Smooth muscle cell (in vitro differentiated cells): ENCODE data around the gene ITPR2. TPM values are rescaled to one million over a fixed set of nuclear protein-coding genes. Genes with fewer than 3 reads are reported as not detected.

Source experiments
- DNase-seq: peaks from one replicate; lab custom pipeline; 2025; ENCODE audit not compliant: unreplicated experiment; lab: John Stamatoyannopoulos, UW
- H2AFZ ChIP-seq: fragments of 200-600 bp; sonication (generic); 2 replicates; pipeline ENCODE4 v1.6.0; 2016; ENCODE audit warnings: antibody characterized with exemption, low read depth, mild to moderate bottlenecking
- H3F3A ChIP-seq: fragments of 200-600 bp; sonication (generic); 2 replicates; pipeline ENCODE4 v1.6.0; 2017; ENCODE audit warnings: antibody characterized with exemption, low read depth
- H3K27ac ChIP-seq: fragments of 200-600 bp; sonication (generic); 2 replicates; pipeline ENCODE4 v1.5.1; 2016; ENCODE audit warnings: low read depth, mild to moderate bottlenecking
- H3K27me3 ChIP-seq: fragments of 200-600 bp; sonication (generic); 2 replicates; pipeline ENCODE4 v1.6.1; 2016; ENCODE audit warnings: low read depth, mild to moderate bottlenecking
- H3K36me3 ChIP-seq: fragments of 200-600 bp; sonication (generic); 2 replicates; pipeline ENCODE4 v1.5.1; 2016; ENCODE audit warnings: low read depth
- H3K4me1 ChIP-seq: fragments of 200-600 bp; sonication (generic); 2 replicates; pipeline ENCODE4 v1.5.1; 2016; ENCODE audit warnings: low read depth
- H3K4me2 ChIP-seq: fragments of 200-600 bp; sonication (generic); 2 replicates; pipeline ENCODE4 v1.6.0; 2016; ENCODE audit warnings: mild to moderate bottlenecking
- H3K4me3 ChIP-seq: fragments of 200-600 bp; sonication (generic); 2 replicates; pipeline ENCODE4 v1.5.1; 2016; ENCODE audit warnings: mild to moderate bottlenecking
- H3K79me2 ChIP-seq: fragments of 200-600 bp; sonication (generic); 2 replicates; pipeline ENCODE4 v1.6.0; 2016; ENCODE audit warnings: low read depth, mild to moderate bottlenecking
- H3K9ac ChIP-seq: fragments of 200-600 bp; sonication (generic); 2 replicates; pipeline ENCODE4 v1.6.0; 2016; ENCODE audit warnings: low read depth
- H3K9me3 ChIP-seq: fragments of 200-600 bp; sonication (generic); replicated peaks from 2 replicates; pipeline ENCODE4 v1.5.1; 2016; ENCODE audit warnings: low read depth
- H4K20me1 ChIP-seq: fragments of 200-600 bp; sonication (generic); 2 replicates; pipeline ENCODE4 v1.6.0; 2016; ENCODE audit warnings: low read depth
- WGBS: methylation state at CpG from one replicate; pipeline ENCODE4 v1.1.7; 2016; ENCODE audit warnings: low lambda C conversion rate; 5-methylcytosine and 5-hydroxymethylcytosine counted together
- polyA plus RNA-seq: library from polyadenylated mRNA; unstranded; fragments of >200 nt; fragmentation: Nextera tagmentation; extraction: Ambion mirVana; gene quantifications from 2 replicates; pipeline ENCODE4 v1.2.1, GENCODE V29; 2016
- total RNA-seq: library from RNA; depleted of rRNA; stranded (reverse); fragments of >200 nt; gene quantifications from 2 replicates; pipeline ENCODE4 v1.2.3, GENCODE V29; 2014
- TF ChIP-seq, protein P1 (sequence below): fragments of 200-600 bp; sonication (generic); IDR thresholded peaks from 2 replicates; pipeline ENCODE4 v1.5.1; 2017; ENCODE audit warnings: borderline replicate concordance, mild to moderate bottlenecking, antibody characterized with exemption; ENCODE audit not compliant: insufficient read depth, poor library complexity, severe bottlenecking

The ITPR2 gene
- total and polyA plus RNA-seq, 2 experiments from 2014 or later = 6.8 to 17.4 TPM

- Histone ChIP-seq H3K27ac (no peak overlapping the region), H4K20me1 (no peaks in the 10 kb centered on the region), H3K4me3 (no peak overlapping the region), H3K9me3 (no peaks in the 10 kb centered on the region), H3F3A (no peaks in the 10 kb centered on the region), H3K27me3 (no peaks in the 10 kb centered on the region), H3K4me2 (no peak overlapping the region), H2AFZ (no peak overlapping the region), H3K4me1 (no peaks in the 10 kb centered on the region), H3K36me3 (no peaks in the 10 kb centered on the region), H3K9ac (no peak overlapping the region), H3K79me2 (peaks cover 3% of the 10 kb centered on the region)
- TF ChIP-seq, protein P1, sequence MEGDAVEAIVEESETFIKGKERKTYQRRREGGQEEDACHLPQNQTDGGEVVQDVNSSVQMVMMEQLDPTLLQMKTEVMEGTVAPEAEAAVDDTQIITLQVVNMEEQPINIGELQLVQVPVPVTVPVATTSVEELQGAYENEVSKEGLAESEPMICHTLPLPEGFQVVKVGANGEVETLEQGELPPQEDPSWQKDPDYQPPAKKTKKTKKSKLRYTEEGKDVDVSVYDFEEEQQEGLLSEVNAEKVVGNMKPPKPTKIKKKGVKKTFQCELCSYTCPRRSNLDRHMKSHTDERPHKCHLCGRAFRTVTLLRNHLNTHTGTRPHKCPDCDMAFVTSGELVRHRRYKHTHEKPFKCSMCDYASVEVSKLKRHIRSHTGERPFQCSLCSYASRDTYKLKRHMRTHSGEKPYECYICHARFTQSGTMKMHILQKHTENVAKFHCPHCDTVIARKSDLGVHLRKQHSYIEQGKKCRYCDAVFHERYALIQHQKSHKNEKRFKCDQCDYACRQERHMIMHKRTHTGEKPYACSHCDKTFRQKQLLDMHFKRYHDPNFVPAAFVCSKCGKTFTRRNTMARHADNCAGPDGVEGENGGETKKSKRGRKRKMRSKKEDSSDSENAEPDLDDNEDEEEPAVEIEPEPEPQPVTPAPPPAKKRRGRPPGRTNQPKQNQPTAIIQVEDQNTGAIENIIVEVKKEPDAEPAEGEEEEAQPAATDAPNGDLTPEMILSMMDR = no peak
- WGBS = 98% methylated on average over 4 of the region's 4 CpGs
- DNase-seq = no peak
These were observed 65.1 kb downstream of the ITPR2 start for GRCh38 chr12:26767865-26768264.

DNA sequence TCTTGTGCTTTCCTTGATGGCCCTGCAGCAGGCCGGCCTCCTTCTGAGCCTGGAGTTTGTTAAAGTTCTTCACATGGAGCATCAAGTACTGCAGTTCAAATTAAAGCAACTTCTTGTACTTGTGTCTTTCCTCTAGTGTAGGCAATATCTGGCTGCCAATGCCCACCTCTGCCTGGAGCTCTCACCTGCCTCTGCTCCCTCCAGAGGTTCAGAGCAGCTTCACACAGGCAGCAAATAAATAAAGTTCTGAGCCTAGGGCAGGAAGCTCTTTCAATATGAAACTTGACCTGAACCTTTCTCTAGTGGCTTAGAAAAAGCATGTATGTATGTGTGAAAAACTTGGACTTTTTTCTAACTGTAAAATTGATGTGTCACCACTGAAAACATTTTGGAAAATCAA, 65.9 kb downstream of the ITPR2 start:
- 93% methylated on average over 1 of the region's 1 CpG for WGBS
- no peak for DNase-seq
- H4K20me1 ChIP-seq = no peaks in the 10 kb centered on the region
- H3K4me2 ChIP-seq = no peak overlapping the region
- no peaks in the 10 kb centered on the region for H3K4me1 ChIP-seq
- no peaks in the 10 kb centered on the region for H3K36me3 ChIP-seq
- H3K79me2 ChIP-seq = peaks cover 6% of the 10 kb centered on the region
- H3K9ac ChIP-seq = no peak overlapping the region
- H2AFZ ChIP-seq = no peak overlapping the region
- H3K9me3 ChIP-seq = peaks cover 5% of the 10 kb centered on the region
- H3F3A ChIP-seq = no peaks in the 10 kb centered on the region
- no peak overlapping the region for H3K27ac ChIP-seq
- no peak overlapping the region for H3K4me3 ChIP-seq
- TF ChIP-seq, protein P1 = no peak
- H3K27me3 ChIP-seq = no peaks in the 10 kb centered on the region

DNA sequence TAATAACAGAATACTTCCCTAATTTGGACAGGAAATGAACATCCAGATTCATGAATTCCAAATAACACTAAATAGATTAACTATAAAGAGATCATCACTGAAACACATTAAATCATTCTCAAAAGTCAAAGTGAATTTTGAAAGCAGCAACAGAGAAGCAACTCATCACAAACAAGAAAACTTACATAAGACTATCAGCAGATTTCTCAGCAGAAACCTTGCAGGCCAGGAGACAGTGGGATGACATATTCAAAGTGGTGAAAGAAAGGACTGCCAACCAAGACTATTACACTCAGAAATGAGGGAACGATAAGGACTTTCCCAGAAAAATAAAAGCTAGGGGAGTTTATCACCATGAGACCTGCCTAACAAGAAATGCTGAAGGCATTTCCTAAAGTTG, 70.8 kb downstream of the ITPR2 start:
- Histone ChIP-seq H4K20me1 (no peaks in the 10 kb centered on the region), H3K79me2 (peaks cover 15% of the 10 kb centered on the region), H3K27me3 (no peaks in the 10 kb centered on the region), H3K4me2 (no peak overlapping the region), H3K4me3 (no peak overlapping the region), H3K9me3 (peaks cover 11% of the 10 kb centered on the region), H3F3A (no peaks in the 10 kb centered on the region), H3K4me1 (no peaks in the 10 kb centered on the region), H3K27ac (no peak overlapping the region), H3K36me3 (no peaks in the 10 kb centered on the region), H3K9ac (no peak overlapping the region), H2AFZ (no peak overlapping the region)
- TF ChIP-seq, protein P1 = no peak
- WGBS = 100% methylated on average over 1 of the region's 1 CpG
- DNase-seq = no peak

GRCh38 chr12:26761775-26762174, 71.2 kb downstream of the ITPR2 start:
- H4K20me1 ChIP-seq = no peaks in the 10 kb centered on the region
- no peak overlapping the region for H3K9ac ChIP-seq
- TF ChIP-seq, protein P1 = no peak
- peaks cover 11% of the 10 kb centered on the region for H3K9me3 ChIP-seq
- DNase-seq = no peak
- no peak overlapping the region for H2AFZ ChIP-seq
- H3K4me3 ChIP-seq = no peak overlapping the region
- no peaks in the 10 kb centered on the region for H3K36me3 ChIP-seq
- H3K4me1 ChIP-seq = no peaks in the 10 kb centered on the region
- no peak overlapping the region for H3K27ac ChIP-seq
- no peaks in the 10 kb centered on the region for H3F3A ChIP-seq
- no peak overlapping the region for H3K4me2 ChIP-seq
- WGBS = 98% methylated on average over 3 of the region's 3 CpGs
- peaks cover 15% of the 10 kb centered on the region for H3K79me2 ChIP-seq
- no peaks in the 10 kb centered on the region for H3K27me3 ChIP-seq
